OCI-LY7 (cell line): Measurements from ENCODE around the gene KCNA3. TPM values are rescaled to one million over a fixed set of nuclear protein-coding genes. Genes with fewer than 3 reads are reported as not detected.
A peak's percentile ranks its signal among the peaks of the same experiment; 100 is the strongest.

Source experiments
- BruUV-seq: library from RNA; stranded (reverse); fragments of 400-500 nt; replicated peaks from 2 replicates; lab custom pipeline; 2021; lab: Mats Ljungman, UMichigan
- CTCF ChIA-PET: fragments of 300-600 bp; sonication (Branson Sonifier 250); formaldehyde crosslinking; loops from one replicate; lab custom pipeline; 2022; ENCODE audit warnings: antibody characterized with exemption; ENCODE audit not compliant: unreplicated experiment; lab: Charles Lee
- POLR2A ChIA-PET: fragments of 300-600 bp; sonication (Branson Sonifier 250); formaldehyde crosslinking; loops from one replicate; lab custom pipeline; 2022; ENCODE audit warnings: antibody characterized with exemption; lab: Charles Lee
- DNase-seq: peaks from one replicate; pipeline ENCODE4 v3.0.0-alpha.2; 2015; ENCODE audit warnings: low spot score
- H2AFZ ChIP-seq: fragments of 200-600 bp; sonication (generic), shearing (Covaris generic); 2 replicates; pipeline ENCODE4 v1.6.1; 2014; ENCODE audit warnings: mild to moderate bottlenecking, antibody characterized with exemption, low read length, moderate library complexity
- H3K27ac ChIP-seq: fragments of 200-600 bp; sonication (generic); 2 replicates; pipeline ENCODE4 v1.5.1; 2014; ENCODE audit warnings: mixed run types, low read depth, mild to moderate bottlenecking, moderate library complexity, low read length, inconsistent platforms; ENCODE audit not compliant: poor library complexity, severe bottlenecking
- H3K36me3 ChIP-seq: fragments of 200-600 bp; sonication (generic); 2 replicates; pipeline ENCODE4 v1.6.1; 2014; ENCODE audit warnings: mild to moderate bottlenecking, antibody characterized with exemption, low read length, moderate library complexity, mixed read lengths; ENCODE audit not compliant: insufficient read depth
- H3K4me1 ChIP-seq: fragments of 200-600 bp; sonication (generic); 2 replicates; pipeline ENCODE4 v1.5.1; 2014; ENCODE audit warnings: mild to moderate bottlenecking, low read length; ENCODE audit not compliant: insufficient read depth, poor library complexity, severe bottlenecking
- H3K4me2 ChIP-seq: fragments of 200-600 bp; sonication (generic); 2 replicates; pipeline ENCODE4 v1.6.1; 2014; ENCODE audit warnings: mild to moderate bottlenecking, low read length
- H3K4me3 ChIP-seq: fragments of 200-600 bp; sonication (generic); 2 replicates; pipeline ENCODE4 v1.5.1; 2014; ENCODE audit warnings: mild to moderate bottlenecking, low read depth, low read length; ENCODE audit not compliant: poor library complexity, severe bottlenecking
- H3K79me2 ChIP-seq: fragments of 200-600 bp; sonication (generic); 2 replicates; pipeline ENCODE4 v1.6.1; 2016; ENCODE audit warnings: low read depth, mild to moderate bottlenecking, low read length, moderate library complexity, mixed read lengths; ENCODE audit not compliant: insufficient read depth
- H3K9me2 ChIP-seq: fragments of 200-600 bp; sonication (generic); 2 replicates; pipeline ENCODE4 v1.6.1; 2016; ENCODE audit warnings: mild to moderate bottlenecking, low read length, mixed read lengths; ENCODE audit not compliant: insufficient read depth
- H3K9me3 ChIP-seq: fragments of 200-600 bp; sonication (generic); 2 replicates; pipeline ENCODE4 v1.6.1; 2014; ENCODE audit warnings: mild to moderate bottlenecking, mixed run types, low read length, mixed read lengths
- H4K20me1 ChIP-seq: fragments of 200-600 bp; sonication (generic); 2 replicates; pipeline ENCODE4 v1.6.1; 2014; ENCODE audit warnings: mild to moderate bottlenecking, antibody characterized with exemption, low read length, moderate library complexity, mixed read lengths; ENCODE audit not compliant: insufficient read depth
- CTCF ChIP-seq: fragments of 200-600 bp; sonication (generic); conservative IDR thresholded peaks from 2 replicates; pipeline ENCODE4 v1.5.1; 2014; ENCODE audit warnings: mild to moderate bottlenecking, antibody characterized with exemption, low read length, moderate library complexity, mixed read lengths
- EZH2phosphoT487 ChIP-seq: fragments of 200-600 bp; sonication (generic); IDR thresholded peaks from 2 replicates; pipeline ENCODE4 v1.6.1; 2018; ENCODE audit warnings: low read depth, borderline replicate concordance, mild to moderate bottlenecking, mixed run types, antibody characterized with exemption, low read length, moderate library complexity, mixed read lengths
- intact Hi-C: fragments of 100-400 bp; cut with micrococcal nuclease; formaldehyde crosslinking; loops from one replicate; pipeline ENCODE4 v1.10.0; 2022; ENCODE audit not compliant: unreplicated experiment
- total RNA-seq, 2 experiments: library from RNA; depleted of rRNA in 1 of 2; stranded (reverse); fragments of >200 nt in 1 of 2; shearing (Covaris generic) in 1 of 2; gene quantifications; 2 replicates each; pipeline ENCODE4 v1.2.3, GENCODE V29; 2014 to 2022

Gene KCNA3
- total RNA-seq, 2 experiments from 2014 or later = 43.6 to 58.0 TPM

DNA sequence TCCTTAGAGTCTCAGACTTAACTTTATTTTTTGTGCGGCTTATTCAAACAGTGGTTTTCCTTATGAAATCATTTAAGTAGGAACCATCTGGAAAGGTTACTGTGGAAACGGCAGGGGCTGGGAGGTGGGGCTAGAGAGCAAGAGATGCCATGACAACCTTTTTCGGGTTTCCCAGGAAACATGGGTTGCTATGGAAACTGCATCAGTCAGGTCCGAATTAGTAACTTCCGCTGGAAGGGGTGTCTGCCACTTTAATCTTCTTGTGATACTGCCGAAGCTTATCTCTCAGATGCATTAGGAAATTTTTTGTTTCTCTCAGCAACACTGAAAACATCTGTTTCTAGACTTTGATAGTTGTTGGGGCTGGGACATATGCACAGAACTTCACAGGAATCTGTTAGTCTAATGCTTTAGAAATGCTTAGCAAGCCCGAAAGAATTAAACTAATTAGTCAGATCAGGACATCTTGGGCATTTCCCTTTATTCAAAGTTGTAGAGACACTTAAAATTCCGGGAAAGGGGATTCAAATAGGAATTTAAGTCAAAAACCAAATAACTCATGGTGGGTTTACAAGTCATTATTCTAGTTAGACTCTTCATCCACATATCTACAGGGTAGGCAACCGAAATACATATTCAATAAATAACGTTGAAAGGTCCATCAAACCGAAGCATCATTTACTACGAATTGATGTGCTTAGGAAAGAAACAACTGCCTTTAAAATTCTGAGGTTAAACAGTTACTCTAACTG is 2.6 kb downstream of the KCNA3 start:
- H3K4me3 ChIP-seq = peak overlapping the region; percentile 84

GRCh38 chr1:110671361-110671760 is 3.4 kb downstream of the KCNA3 start:
- no peak for TF ChIP-seq CTCF
- TF ChIP-seq EZH2phosphoT487 = no peak
- ChIA-PET POLR2A (interaction anchor here (0.9 to 3.8 kb wide), 6 partner anchors 34 to 94 kb away, joined by 3 to 27 read pairs (median 4); no protein-coding TSS in a partner anchor), CTCF (no interaction called here)
- H3K79me2 ChIP-seq = peaks cover 75% of the 10 kb centered on the region
- H3K9me2 ChIP-seq = no peaks in the 10 kb centered on the region
- H2AFZ ChIP-seq = peak overlapping the region; percentile 5; the same call in 1 of the 2 replicates
- no peaks in the 10 kb centered on the region for H3K9me3 ChIP-seq
- no TSS peak for BruUV-seq
- intact Hi-C loops = loop anchor here (5.0 to 10.0 kb wide), 4 partner anchors 111 to 1244 kb away; partner anchors contain the start of gene PSMA5
- peaks cover 26% of the 10 kb centered on the region for H3K36me3 ChIP-seq
- peak overlapping the region; percentile 90 for H3K4me2 ChIP-seq
- H3K4me1 ChIP-seq = peaks cover 41% of the 10 kb centered on the region
- H3K27ac ChIP-seq = peak overlapping the region; percentile 97
- no peaks in the 10 kb centered on the region for H4K20me1 ChIP-seq
- peak; percentile 72 for DNase-seq
- H3K4me3 ChIP-seq = peak overlapping the region; percentile 84

More for the DNA sequence above, 2.6 kb downstream of the KCNA3 start:
- TSS peak; percentile 46 for BruUV-seq
- H3K27ac ChIP-seq = peak overlapping the region; percentile 97
- intact Hi-C loops = loop anchor here (1.0 to 10.0 kb wide), 8 partner anchors 36 to 1245 kb away; partner anchors contain the start of genes CD53, PSMA5 and RBM15
- H3K36me3 ChIP-seq = peaks cover 18% of the 10 kb centered on the region
- TF ChIP-seq EZH2phosphoT487 = no peak
- TF ChIP-seq CTCF = peak; percentile 42; the same call in 1 of the 2 replicates
- peaks cover 43% of the 10 kb centered on the region for H3K4me1 ChIP-seq
- H3K79me2 ChIP-seq = peaks cover 67% of the 10 kb centered on the region
- ChIA-PET CTCF (interaction anchor here (1.4 kb wide), 1 partner anchor 34 kb away, joined by 3 read pairs; no protein-coding TSS in a partner anchor), POLR2A (interaction anchor here (0.9 to 3.8 kb wide), 11 partner anchors 9 to 114 kb away, joined by 3 to 27 read pairs (median 4); no protein-coding TSS in a partner anchor)
- H4K20me1 ChIP-seq = no peaks in the 10 kb centered on the region
- no peaks in the 10 kb centered on the region for H3K9me2 ChIP-seq
- H2AFZ ChIP-seq = no peak overlapping the region
- peak; percentile 87 for DNase-seq
- H3K4me2 ChIP-seq = peak overlapping the region; percentile 90
- no peaks in the 10 kb centered on the region for H3K9me3 ChIP-seq
